Erythroblast (primary cell): Measurements from ENCODE around the gene PIK3AP1.

ENCODE experiments used
- GATA1 ChIP-seq: IDR thresholded peaks from 2 replicates; pipeline ENCODE4 v1.6.1; 2011; ENCODE audit warnings: low read depth, mild to moderate bottlenecking, control low read depth, low read length, moderate library complexity
- POLR2A ChIP-seq: IDR thresholded peaks from 2 replicates; pipeline ENCODE4 v1.6.1; 2011; ENCODE audit warnings: mild to moderate bottlenecking, low read length

GRCh38 chr10:96719850-96720421 is 378 bp downstream of the PIK3AP1 start:
- TF ChIP-seq GATA1 (no peak), POLR2A (no peak)
